Activated T-cell treated with anti-CD3 and anti-CD28 coated beads, Interleukin-2, amount 50 U/mL, for 48 hours (primary cell): ENCODE measurements around the gene PAQR8.
"Not testable (repeated sequence)": the region's sequence is repeated elsewhere in the genome, so short reads cannot be mapped to it uniquely, and the experiment has no call there.

Experiments
- DNase-seq, 2 experiments: peaks; one replicate each; pipeline ENCODE4 v3.0.0-alpha.2; 2020

Gene PAQR8

DNA sequence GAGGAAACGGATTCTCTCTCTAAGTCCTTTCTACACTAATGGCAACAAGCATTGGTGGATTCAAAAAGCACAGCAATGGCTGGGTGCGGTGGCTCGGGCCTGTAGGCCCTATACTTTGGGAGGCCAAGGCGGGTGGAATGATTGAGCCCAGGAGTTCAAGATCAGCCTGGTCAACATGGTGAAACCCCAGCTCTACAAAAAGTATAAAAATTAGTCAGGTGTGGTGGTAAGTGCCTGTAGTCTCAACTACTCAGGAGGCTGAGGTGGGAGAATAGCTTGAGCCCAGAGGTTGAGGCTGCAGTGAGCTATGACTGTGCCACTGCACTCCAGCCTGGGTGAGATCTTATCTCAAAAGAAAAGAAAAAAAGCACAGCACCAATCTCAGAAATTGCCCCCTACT, 19.3 kb downstream of the PAQR8 start:
- DNase-seq, result peak in 1 of 2 experiments; percentile 41

DNA sequence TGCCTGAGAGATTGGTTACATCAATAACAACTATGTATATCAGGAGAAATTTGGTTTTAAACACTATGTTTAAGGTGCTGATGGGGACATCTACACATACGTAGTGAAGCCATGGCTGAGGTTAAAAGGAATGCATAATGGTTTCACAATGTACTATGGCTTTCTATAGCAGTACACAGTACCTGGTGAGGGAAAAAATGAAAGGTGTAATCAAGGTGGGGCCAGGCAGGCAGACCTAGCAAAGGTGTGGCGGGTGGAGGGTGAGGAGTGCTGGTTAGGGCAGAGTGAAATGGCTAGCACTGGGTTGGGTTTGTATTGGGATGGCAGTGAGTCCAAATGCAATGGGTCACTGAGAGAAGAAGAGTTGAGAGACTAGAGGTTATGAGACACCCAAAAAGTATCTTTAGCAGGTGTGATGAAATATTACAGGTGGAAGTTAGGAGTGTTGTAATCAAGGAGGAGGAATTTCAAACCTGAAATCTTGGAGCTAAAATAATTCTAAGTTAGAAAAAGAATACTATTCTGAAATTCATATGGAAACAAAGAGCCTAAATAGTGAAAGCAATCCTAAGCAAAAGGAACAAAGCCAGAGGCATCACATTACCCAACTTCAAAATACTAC, 22.3 kb downstream of the PAQR8 start:
- DNase-seq, result no peak

- no peak for DNase-seq
These were observed 23.1 kb downstream of the PAQR8 start for GRCh38 chr6:52385074-52385473.

- not testable (repeated sequence) for DNase-seq
These were observed 26.2 kb downstream of the PAQR8 start for GRCh38 chr6:52388119-52388518.

DNA sequence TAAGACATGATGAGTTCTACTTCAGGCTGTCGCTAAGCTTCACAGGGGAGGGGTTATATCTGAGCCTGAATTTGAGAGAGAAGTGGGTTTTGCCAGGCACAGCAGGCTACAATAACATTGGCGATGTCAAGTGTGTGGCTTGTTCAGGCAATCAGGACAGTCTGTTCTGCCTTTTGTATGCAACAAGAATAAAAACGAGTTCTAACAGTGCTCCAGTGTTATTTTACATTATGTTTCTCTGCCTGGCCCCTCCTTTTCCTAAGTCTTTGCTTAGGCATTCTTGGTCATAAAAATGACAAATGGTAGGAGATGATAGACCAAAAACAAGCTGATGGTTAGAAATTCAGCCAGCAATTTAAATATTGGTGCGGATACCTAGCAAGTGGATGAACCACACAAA, 26.8 kb downstream of the PAQR8 start:
- no peak for DNase-seq

- DNase-seq, result no peak
These were observed 27.3 kb downstream of the PAQR8 start for GRCh38 chr6:52389264-52389625.

GRCh38 chr6:52389626-52390360, 27.8 kb downstream of the PAQR8 start:
- DNase-seq, result peak; percentile 59 to 61

DNA sequence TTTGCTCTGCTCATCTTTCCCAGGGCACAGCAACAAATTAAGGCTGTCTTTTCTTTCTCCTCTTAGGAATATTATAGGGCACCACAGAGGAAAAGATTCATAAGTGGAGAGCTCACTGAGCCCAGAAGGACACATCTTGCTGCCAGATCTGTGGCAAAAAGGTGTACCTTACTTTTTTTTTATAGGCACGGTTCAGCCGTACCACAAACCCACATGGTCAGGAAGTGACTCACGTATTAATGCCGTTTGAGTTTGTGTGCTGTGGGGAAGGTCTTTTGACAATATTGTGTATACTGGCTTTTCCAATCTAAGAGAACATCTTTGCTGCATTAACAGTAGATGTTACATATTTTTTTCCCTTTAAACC, 28.4 kb downstream of the PAQR8 start:
- DNase-seq, result peak; percentile 51 to 57

GRCh38 chr6:52391599-52391998, 29.6 kb downstream of the PAQR8 start:
- DNase-seq, result no peak

GRCh38 chr6:52392944-52393343, 31.0 kb downstream of the PAQR8 start:
- no peak for DNase-seq

- no peak for DNase-seq
These were observed 31.8 kb downstream of the PAQR8 start for GRCh38 chr6:52393780-52394179.

DNA sequence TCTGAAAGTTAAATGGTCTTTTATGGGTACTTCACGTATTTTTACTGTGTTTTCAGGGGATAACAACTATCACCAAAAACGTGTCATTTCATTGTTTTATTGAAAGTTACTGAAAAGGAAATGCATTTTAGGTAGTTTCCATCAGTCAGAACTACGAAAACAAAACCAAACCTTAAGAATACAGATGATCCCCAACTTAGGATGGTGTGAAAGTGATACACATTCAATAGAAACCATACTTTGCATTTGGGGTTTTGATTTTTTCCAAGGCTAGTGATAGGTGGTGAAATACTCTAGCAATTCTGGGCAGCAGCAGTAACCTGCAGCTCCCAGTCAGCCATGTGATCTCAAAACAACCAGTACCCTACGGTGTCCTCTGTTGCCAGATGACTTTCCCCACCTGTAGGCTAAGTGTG, 32.3 kb downstream of the PAQR8 start:
- DNase-seq, result peak in 1 of 2 experiments; percentile 40

GRCh38 chr6:52395969-52396368, 34.0 kb downstream of the PAQR8 start:
- no peak for DNase-seq

GRCh38 chr6:52399511-52400312, 37.8 kb downstream of the PAQR8 start:
- peak; percentile 52 to 58 for DNase-seq

GRCh38 chr6:52400313-52401041, 38.5 kb downstream of the PAQR8 start:
- DNase-seq, result no peak

DNA sequence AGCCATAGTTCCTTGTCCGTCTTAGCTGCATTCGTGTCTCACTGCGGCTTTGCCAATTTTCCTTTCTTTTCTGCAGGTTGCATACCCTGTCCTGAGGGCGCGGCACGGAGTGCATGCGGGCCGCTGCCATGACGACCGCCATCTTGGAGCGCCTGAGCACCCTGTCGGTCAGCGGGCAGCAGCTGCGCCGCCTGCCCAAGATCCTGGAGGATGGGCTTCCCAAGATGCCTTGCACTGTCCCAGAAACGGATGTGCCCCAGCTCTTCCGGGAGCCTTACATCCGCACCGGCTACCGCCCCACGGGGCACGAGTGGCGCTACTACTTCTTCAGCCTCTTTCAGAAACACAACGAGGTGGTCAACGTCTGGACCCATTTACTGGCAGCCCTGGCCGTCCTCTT, 41.1 kb downstream of the PAQR8 start:
- DNase-seq, result no peak

- no peak for DNase-seq
These were observed 41.7 kb downstream of the PAQR8 start for GRCh38 chr6:52403627-52404026.

DNA sequence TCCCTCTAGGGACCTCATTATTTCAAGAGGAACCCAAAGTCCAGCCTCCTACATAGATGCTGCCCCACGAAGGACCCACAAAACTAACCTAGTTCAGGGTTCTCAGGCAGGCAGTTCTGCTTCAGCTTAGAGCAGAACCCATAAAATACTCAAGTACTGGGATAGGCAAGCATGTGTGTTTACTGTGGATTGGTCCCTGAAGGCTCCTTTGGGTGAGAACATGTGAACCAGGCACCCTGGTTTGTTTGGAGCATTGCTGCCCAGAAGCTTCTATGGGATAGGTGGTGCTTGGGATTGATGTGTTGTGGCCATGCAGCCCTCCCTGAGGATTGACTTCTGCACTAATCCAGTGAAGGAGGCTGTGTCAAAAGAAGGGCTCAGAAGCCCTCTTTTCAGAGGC, 43.3 kb downstream of the PAQR8 start:
- DNase-seq, result no peak

- DNase-seq, result no peak
These were observed 45.5 kb downstream of the PAQR8 start for GRCh38 chr6:52407467-52407866.

- DNase-seq, result no peak
These were observed 47.5 kb downstream of the PAQR8 start for GRCh38 chr6:52409499-52409898.

DNA sequence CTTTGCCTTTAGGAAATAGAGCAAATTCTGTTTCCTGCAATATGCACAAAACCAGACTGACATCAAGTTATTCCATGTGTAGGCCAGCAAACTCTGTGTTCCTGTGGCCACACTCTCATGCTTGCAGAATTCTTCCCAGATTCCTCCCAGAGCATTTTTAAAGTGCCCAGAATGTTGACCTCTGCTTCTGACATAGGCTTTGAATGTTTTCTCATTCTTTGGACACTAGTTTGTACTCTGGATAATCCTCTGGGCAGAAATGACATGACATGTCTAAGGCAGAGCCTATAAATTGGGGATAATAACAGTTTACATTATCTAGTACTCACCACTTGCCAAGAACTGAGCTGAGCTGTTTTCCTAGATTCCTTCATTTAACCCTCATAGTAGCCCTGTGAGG, 49.0 kb downstream of the PAQR8 start:
- no peak for DNase-seq

DNA sequence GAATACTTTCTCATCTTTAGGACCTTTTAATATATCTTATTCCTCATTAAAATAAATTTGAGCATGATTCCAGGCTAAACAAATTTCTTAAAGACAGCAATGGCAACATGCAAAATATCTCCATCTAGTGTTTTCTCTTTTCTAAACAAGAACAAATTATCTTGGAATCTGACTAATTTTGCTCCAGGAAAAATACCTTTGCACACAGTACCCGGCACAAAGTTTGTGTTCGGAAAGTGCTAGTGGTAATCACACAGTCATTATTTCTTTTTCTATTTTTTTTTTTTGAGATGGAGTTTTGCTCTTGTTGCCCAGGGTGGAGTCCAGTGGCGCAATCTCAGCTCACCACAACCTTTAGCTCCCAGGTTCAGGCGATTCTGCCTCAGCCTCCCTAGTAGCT, 50.0 kb downstream of the PAQR8 start:
- DNase-seq, result no peak

DNA sequence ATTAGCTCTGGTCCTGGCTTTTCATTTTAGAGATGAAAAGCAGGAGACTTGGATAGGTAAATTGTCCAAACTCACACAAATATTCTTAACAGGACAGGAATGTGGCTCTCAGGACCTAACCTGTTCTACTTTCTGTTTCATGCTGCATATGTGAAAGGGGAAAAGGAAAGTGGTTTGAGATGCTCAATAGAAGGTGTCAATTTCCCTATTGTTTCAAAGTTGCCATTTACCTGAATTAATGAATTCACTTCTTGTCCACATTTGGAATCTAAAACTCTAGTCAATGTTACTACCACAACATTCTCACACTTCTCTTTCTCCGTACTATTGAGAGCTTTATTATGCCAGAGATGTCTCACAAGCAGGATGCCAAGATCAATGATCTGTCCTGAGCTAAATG, 53.4 kb downstream of the PAQR8 start:
- no peak for DNase-seq
